Jurkat, Clone E6-1 (cell line): Measurements from ENCODE around the gene LAMP2.
A peak's percentile ranks its signal among the peaks of the same experiment; 100 is the strongest.

Experiments used
- DNase-seq: peaks from one replicate; pipeline ENCODE4 v3.0.0-alpha.2; 2011; ENCODE audit warnings: low read depth, low spot score
- H3K4me3 ChIP-seq: 2 replicates; pipeline ENCODE4 v1.5.1; 2011; ENCODE audit warnings: mild to moderate bottlenecking, low read length, control low read depth, moderate library complexity

Gene LAMP2

GRCh38 chrX:120462370-120462769 lies 6.7 kb downstream of the LAMP2 start:
- no peak overlapping the region for H3K4me3 ChIP-seq
- DNase-seq = no peak

GRCh38 chrX:120459309-120459708 lies 9.8 kb downstream of the LAMP2 start:
- DNase-seq = no peak
- H3K4me3 ChIP-seq = no peak overlapping the region

DNA sequence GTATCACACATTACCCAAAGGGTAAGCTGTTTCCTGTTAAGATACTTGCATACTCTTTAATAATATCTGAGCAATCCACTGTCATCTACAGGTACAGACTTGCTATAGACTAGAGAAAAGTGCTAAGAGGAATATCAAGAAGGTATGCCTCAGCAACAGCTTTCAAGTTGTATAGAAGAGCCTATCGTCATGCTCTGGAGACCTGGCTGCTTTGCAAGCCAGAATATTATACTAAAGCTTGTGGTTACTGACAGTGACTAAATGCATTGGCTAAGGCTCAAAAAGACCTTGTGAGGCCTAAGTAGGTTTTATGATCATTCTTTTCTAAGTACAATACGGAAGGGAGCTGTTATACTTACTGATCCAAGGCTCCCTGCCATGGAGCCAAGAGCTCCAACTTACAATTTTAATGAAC lies 11.3 kb downstream of the LAMP2 start:
- peak overlapping the region; percentile 34 for H3K4me3 ChIP-seq
- peak; percentile 72 for DNase-seq

- peak overlapping the region; percentile 34 for H3K4me3 ChIP-seq
- DNase-seq = peak; percentile 83
Measured at GRCh38 chrX:120456973-120457372, 12.1 kb downstream of the LAMP2 start.

- no peak overlapping the region for H3K4me3 ChIP-seq
- DNase-seq = no peak
Measured at GRCh38 chrX:120453985-120454384, 15.1 kb downstream of the LAMP2 start.

DNA sequence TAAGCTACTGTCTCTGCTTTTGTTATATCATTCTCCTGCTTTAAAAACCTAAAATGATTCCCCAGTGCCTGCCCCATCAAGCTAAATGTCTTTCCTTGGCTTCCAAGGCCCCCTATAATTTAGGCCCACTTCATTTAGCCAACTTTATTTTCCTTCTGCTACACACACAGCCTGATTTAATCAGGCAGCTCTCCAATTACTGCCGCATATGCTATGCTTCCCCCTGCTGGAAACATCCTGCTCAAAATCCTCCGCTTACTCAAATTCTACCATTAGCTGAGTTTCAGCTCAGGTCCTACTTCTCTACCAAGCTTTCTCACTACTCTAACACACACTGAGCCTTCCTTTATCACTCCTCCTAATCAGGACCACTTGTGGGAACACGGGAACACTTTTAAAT lies 17.0 kb downstream of the LAMP2 start:
- H3K4me3 ChIP-seq = no peak overlapping the region
- peak; percentile 35 for DNase-seq

GRCh38 chrX:120450163-120450562 lies 18.9 kb downstream of the LAMP2 start:
- DNase-seq = no peak
- no peak overlapping the region for H3K4me3 ChIP-seq

- DNase-seq = no peak
- no peak overlapping the region for H3K4me3 ChIP-seq
Measured at GRCh38 chrX:120446498-120446897, 22.6 kb downstream of the LAMP2 start.

DNA sequence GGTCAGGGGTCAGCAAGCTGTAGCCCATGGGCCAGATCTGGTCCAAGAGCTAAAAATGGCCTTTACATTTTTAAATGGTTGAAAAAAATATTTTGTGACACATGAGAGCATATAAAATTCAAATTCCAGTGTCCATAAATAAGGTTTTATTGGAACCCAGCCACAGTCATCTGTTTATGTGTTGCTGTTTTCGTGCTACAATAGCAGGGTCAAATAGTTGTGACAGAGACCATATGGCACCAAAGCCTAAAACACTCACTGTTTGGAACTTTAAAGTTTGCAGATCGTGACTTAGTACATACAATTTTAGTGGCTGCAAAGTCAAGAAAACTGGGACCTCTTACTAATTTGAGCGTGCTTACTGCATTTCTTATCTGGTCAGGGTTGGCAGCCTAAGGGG lies 29.2 kb downstream of the LAMP2 start:
- H3K4me3 ChIP-seq = no peak overlapping the region
- no peak for DNase-seq

GRCh38 chrX:120429776-120430540 lies 39.1 kb downstream of the LAMP2 start:
- H3K4me3 ChIP-seq = no peak overlapping the region
- no peak for DNase-seq

- DNase-seq = no peak
- no peak overlapping the region for H3K4me3 ChIP-seq
Measured at GRCh38 chrX:120428309-120428708, 40.8 kb downstream of the LAMP2 start.

DNA sequence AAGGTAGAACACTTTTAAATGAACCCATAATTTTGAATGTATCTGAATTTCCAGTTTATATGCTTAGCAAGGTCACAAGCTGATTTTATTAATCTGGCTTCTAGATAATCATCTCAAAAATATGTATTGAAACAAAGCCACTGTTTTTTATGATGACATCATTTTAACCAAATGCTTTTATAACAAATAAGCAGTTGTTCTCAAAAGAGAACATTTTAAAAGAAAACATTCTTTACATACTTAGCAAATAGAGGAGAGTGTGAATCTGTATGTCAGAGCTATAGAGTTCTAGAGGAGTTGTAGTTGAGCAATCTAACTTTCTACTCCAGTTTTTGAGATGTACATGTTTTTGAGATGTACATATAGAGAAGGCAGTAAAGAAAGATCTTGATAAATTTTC lies 42.5 kb downstream of the LAMP2 start:
- H3K4me3 ChIP-seq = no peak overlapping the region
- no peak for DNase-seq

- DNase-seq = peak; percentile 55
- H3K4me3 ChIP-seq = no peak overlapping the region
Measured at GRCh38 chrX:120419463-120419862, 49.6 kb downstream of the LAMP2 start.

GRCh38 chrX:120408168-120408567 lies 60.9 kb downstream of the LAMP2 start:
- H3K4me3 ChIP-seq = no peak overlapping the region
- no peak for DNase-seq

- H3K4me3 ChIP-seq = no peak overlapping the region
- DNase-seq = no peak
Measured at GRCh38 chrX:120406638-120407037, 62.5 kb downstream of the LAMP2 start.

DNA sequence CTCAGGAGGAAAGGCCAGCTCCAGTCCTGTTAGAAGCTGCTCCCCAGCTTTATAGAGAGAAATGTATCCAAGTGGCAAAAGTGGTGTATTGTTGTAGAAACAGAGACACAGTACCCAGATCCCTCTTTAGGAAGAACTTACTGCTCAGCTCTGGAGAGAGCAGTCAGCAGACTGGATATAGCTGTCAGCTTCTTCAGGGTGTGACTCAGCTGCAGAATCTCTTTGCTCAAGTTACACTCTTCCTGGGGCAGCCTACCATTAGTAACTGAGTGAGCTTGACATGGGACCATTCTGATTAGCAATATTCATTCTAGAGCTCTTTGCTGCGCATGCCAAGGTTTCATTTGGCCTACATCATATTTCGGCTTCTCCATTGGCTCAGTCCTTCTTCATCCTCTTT lies 66.7 kb downstream of the LAMP2 start:
- H3K4me3 ChIP-seq = no peak overlapping the region
- no peak for DNase-seq

DNA sequence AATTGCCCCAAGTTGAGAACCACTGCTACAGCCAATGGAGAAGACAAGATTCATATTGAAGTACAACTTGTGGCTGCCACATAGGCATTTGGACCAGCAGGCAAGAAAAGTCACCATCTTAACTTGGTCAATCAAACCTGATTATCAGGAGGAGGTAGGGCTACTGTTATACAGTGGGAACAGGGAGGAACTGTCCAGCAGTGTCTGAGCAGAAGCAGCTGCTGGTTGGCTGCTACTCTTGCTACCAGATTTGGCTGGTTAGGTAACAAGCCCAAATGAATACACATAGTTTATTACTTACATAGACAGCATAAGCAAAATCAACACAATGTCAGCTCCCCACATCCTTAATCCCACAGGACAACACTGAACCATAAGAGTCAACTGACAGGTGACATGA lies 67.8 kb downstream of the LAMP2 start:
- DNase-seq = no peak
- H3K4me3 ChIP-seq = no peak overlapping the region

GRCh38 chrX:120380699-120381098 lies 88.4 kb downstream of the LAMP2 start:
- no peak overlapping the region for H3K4me3 ChIP-seq
- DNase-seq = peak; percentile 52

DNA sequence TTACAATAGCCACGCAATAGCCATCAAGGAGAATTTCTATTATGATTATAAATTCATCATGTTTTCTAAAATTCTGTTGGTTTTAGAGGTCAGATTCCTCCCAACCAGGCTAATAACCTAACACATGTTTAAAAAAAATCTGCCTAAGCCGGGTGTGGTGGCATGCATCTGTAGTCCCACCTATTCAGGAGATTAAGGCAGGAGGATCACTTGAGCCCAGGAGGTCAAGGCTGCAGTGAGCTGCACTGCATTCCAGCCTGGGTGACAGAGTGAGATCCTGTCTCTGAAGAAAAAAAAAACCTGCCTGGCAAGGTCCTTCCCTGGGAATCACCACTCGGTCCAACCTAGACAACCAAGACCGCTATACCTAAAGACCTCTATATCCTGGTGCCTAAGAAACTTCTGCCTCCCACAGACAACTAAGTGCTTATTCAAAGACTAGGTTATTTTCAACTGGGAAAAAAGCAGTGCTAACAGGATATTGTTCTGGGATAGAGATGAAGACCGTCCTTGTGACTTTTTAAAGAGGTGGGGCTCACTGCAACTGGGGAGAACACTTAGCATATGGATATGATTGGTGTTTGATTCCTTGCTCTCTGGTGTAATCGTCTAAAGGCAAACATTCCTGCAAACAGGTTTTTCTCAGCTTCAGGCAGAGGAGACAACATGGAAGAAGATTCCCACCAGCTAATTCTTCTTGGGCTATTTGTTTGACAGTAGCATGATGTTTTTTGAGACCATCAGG lies 89.0 kb downstream of the LAMP2 start:
- no peak overlapping the region for H3K4me3 ChIP-seq
- DNase-seq = no peak

DNA sequence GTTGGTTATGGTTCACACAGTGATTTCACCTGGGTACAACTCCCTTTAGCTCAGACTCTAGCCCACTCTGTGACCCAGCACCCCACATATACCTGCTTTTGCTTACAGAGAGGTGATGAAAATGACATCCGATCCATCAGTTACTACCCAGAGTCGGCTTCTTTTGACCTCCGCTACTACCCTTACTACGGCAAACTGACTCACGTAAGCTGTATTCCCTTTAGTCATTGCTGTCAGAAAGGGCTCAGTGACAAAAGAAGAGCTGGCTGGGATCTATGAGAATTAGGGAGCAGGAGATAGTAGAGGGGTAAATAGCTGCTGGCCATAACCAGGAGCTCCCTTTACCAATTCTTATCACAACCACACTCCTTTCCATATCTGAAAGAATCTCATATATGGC lies 90.5 kb downstream of the LAMP2 start:
- H3K4me3 ChIP-seq = no peak overlapping the region
- DNase-seq = no peak
